ENCODE measurements around the gene FILIP1L.

DNA sequence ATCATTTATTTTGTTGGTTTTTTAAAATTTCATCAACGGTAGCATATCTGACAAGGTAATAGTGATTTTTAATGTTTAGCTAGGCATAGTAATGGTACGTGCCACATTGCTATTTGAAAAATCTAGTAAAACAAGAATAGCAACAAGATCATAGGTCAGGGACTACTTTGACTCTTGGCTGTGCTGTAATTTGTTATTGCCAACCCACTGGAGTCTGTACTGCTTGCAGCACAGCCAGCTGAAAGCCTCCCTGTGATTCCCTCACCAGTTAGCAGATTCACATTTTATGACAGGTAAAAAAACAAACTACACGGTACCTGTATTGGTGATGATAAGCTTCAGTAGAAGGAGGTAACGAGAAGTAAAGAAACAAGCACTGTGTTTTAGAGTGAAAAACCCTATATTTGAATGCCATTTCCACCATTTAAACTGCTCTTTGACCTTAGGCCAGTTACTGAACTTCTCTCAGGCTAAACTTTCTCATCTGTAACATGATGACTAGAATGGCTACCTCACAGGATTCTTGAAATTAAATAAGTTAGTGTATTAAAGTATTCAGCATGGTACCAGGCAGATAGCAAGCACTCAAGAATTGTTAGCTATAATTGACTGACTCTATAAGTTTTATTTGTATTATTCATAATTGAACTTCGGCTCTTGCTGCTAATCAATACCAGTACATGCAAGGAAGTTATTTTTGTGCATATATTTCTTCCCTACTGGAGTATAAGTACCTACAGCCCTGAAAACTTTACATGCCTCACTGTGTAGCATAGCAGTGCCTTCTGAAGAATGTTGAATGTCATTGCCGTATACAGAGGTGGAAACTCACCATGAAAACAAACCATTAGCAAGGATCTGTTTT is 16.1 kb downstream of the FILIP1L start:
- TF ChIP-seq, protein P1, sequence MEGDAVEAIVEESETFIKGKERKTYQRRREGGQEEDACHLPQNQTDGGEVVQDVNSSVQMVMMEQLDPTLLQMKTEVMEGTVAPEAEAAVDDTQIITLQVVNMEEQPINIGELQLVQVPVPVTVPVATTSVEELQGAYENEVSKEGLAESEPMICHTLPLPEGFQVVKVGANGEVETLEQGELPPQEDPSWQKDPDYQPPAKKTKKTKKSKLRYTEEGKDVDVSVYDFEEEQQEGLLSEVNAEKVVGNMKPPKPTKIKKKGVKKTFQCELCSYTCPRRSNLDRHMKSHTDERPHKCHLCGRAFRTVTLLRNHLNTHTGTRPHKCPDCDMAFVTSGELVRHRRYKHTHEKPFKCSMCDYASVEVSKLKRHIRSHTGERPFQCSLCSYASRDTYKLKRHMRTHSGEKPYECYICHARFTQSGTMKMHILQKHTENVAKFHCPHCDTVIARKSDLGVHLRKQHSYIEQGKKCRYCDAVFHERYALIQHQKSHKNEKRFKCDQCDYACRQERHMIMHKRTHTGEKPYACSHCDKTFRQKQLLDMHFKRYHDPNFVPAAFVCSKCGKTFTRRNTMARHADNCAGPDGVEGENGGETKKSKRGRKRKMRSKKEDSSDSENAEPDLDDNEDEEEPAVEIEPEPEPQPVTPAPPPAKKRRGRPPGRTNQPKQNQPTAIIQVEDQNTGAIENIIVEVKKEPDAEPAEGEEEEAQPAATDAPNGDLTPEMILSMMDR (conservative IDR thresholded peaks at IDR 0.05; ENCODE audit: low read depth, low read length), result no peak
- TF ChIP-seq SMC3 (IDR thresholded peaks at IDR 0.05; ENCODE audit: low read depth, low read length) (no peak), FOS (IDR thresholded peaks at IDR 0.05; ENCODE audit: low read depth, low read length) (no peak), RAD21 (IDR thresholded peaks at IDR 0.05; ENCODE audit: low read length) (no peak)
- TF ChIP-seq, protein P2, sequence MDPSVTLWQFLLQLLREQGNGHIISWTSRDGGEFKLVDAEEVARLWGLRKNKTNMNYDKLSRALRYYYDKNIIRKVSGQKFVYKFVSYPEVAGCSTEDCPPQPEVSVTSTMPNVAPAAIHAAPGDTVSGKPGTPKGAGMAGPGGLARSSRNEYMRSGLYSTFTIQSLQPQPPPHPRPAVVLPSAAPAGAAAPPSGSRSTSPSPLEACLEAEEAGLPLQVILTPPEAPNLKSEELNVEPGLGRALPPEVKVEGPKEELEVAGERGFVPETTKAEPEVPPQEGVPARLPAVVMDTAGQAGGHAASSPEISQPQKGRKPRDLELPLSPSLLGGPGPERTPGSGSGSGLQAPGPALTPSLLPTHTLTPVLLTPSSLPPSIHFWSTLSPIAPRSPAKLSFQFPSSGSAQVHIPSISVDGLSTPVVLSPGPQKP (IDR thresholded peaks at IDR 0.05; ENCODE audit: borderline replicate concordance, low read depth, low read length), result no peak

Data from IMR-90 (cell line).